ENCODE measurements around the gene FMN2. TPM values are rescaled to one million over a fixed set of nuclear protein-coding genes. Genes with fewer than 3 reads are reported as not detected.

FMN2 gene
- total RNA-seq, 1 donor from 2014 or later, result 13.2 TPM

GRCh38 chr1:240207073-240207709 lies 115.5 kb downstream of the FMN2 start:
- no peak for DNase-seq (ENCODE audit: low read depth, low spot score)
- no peaks in the 10 kb centered on the region for H3K4me1 Mint-ChIP-seq
- no peak overlapping the region for H3K4me3 Mint-ChIP-seq
- no peak for TF ChIP-seq CTCF (conservative IDR thresholded peaks at IDR 0.05)
- H3K36me3 Mint-ChIP-seq (ENCODE audit: low read depth), result peaks cover 24% of the 10 kb centered on the region
- H3K9me3 Mint-ChIP-seq, result peaks cover 4% of the 10 kb centered on the region
- no peaks in the 10 kb centered on the region for H3K27me3 Mint-ChIP-seq (ENCODE audit: low read depth)
- H3K27ac Mint-ChIP-seq (ENCODE audit: unreplicated experiment), result no peak overlapping the region

GRCh38 chr1:240210026-240210425 lies 118.3 kb downstream of the FMN2 start:
- Mint-ChIP-seq H3K9me3 (no peaks in the 10 kb centered on the region), H3K4me1 (no peaks in the 10 kb centered on the region), H3K4me3 (no peak overlapping the region), H3K27ac (ENCODE audit: unreplicated experiment) (no peak overlapping the region), H3K27me3 (ENCODE audit: low read depth) (no peaks in the 10 kb centered on the region), H3K36me3 (ENCODE audit: low read depth) (peaks cover 20% of the 10 kb centered on the region)
- TF ChIP-seq CTCF (conservative IDR thresholded peaks at IDR 0.05), result no peak
- no peak for DNase-seq (ENCODE audit: low read depth, low spot score)

GRCh38 chr1:240212556-240212955 lies 120.9 kb downstream of the FMN2 start:
- no peak overlapping the region for H3K27ac Mint-ChIP-seq (ENCODE audit: unreplicated experiment)
- H3K36me3 Mint-ChIP-seq (ENCODE audit: low read depth), result peaks cover 15% of the 10 kb centered on the region
- DNase-seq (ENCODE audit: low read depth, low spot score), result no peak
- no peaks in the 10 kb centered on the region for H3K4me1 Mint-ChIP-seq
- H3K27me3 Mint-ChIP-seq (ENCODE audit: low read depth), result no peaks in the 10 kb centered on the region
- H3K9me3 Mint-ChIP-seq, result no peaks in the 10 kb centered on the region
- TF ChIP-seq CTCF (conservative IDR thresholded peaks at IDR 0.05), result no peak
- H3K4me3 Mint-ChIP-seq, result no peak overlapping the region

- H3K27ac Mint-ChIP-seq (ENCODE audit: unreplicated experiment), result no peak overlapping the region
- H3K9me3 Mint-ChIP-seq, result peaks cover 7% of the 10 kb centered on the region
- no peaks in the 10 kb centered on the region for H3K4me1 Mint-ChIP-seq
- peaks cover 16% of the 10 kb centered on the region for H3K36me3 Mint-ChIP-seq (ENCODE audit: low read depth)
- no peak overlapping the region for H3K4me3 Mint-ChIP-seq
- no peak for DNase-seq (ENCODE audit: low read depth, low spot score)
- no peaks in the 10 kb centered on the region for H3K27me3 Mint-ChIP-seq (ENCODE audit: low read depth)
- no peak for TF ChIP-seq CTCF (conservative IDR thresholded peaks at IDR 0.05)
Observed at GRCh38 chr1:240217403-240217802, 125.7 kb downstream of the FMN2 start.

- Mint-ChIP-seq H3K36me3 (ENCODE audit: low read depth) (peaks cover 29% of the 10 kb centered on the region), H3K27me3 (ENCODE audit: low read depth) (no peaks in the 10 kb centered on the region), H3K27ac (ENCODE audit: unreplicated experiment) (no peak overlapping the region), H3K4me3 (no peak overlapping the region), H3K9me3 (peaks cover 16% of the 10 kb centered on the region), H3K4me1 (no peaks in the 10 kb centered on the region)
- no peak for TF ChIP-seq CTCF (conservative IDR thresholded peaks at IDR 0.05)
- DNase-seq (ENCODE audit: low read depth, low spot score), result no peak
Observed at GRCh38 chr1:240219104-240219503, 127.4 kb downstream of the FMN2 start.
